HepG2 (cell line): ENCODE measurements around the gene SPECC1L. TPM values are rescaled to one million over a fixed set of nuclear protein-coding genes. Genes with fewer than 3 reads are reported as not detected.
A peak's percentile ranks its signal among the peaks of the same experiment; 100 is the strongest.

Experiments
- CBX5 ChIP-seq: sonication (generic); formaldehyde crosslinking; IDR thresholded peaks from 2 replicates; pipeline ENCODE4 v1.4.0; 2020; ENCODE audit warnings: missing genetic modification reagents, borderline replicate concordance
- CENPT ChIP-seq: sonication (generic); formaldehyde crosslinking; IDR thresholded peaks from 2 replicates; pipeline ENCODE4 v1.8.0; 2022; ENCODE audit warnings: low read depth, mild to moderate bottlenecking, moderate library complexity, missing genetic modification reagents
- EZH2 ChIP-seq: conservative IDR thresholded peaks from 2 replicates; pipeline ENCODE4 v1.6.1; 2012; ENCODE audit warnings: mild to moderate bottlenecking, low read depth, low read length, moderate library complexity
- FOXA1 ChIP-seq, 2 experiments: fragments of 450-650 bp in 1 of 2; sonication (generic) in 1 of 2; formaldehyde crosslinking in 1 of 2; IDR thresholded peaks; 2 replicates each; pipeline versions ENCODE4 v1.4.0 to v1.6.1; 2016 to 2020; ENCODE audit warnings: missing genetic modification reagents in 1 of 2
- HDAC2 ChIP-seq: sonication (generic); formaldehyde crosslinking; IDR thresholded peaks from 2 replicates; pipeline ENCODE4 v1.4.0; 2020; ENCODE audit warnings: missing genetic modification reagents
- HIVEP1 ChIP-seq: sonication (generic); formaldehyde crosslinking; IDR thresholded peaks from 2 replicates; pipeline ENCODE4 v1.4.0; 2020; ENCODE audit warnings: mild to moderate bottlenecking, missing genetic modification reagents
- HNRNPH1 ChIP-seq: fragments of 200-400 bp; formaldehyde crosslinking; optimal IDR thresholded peaks from 2 replicates; pipeline ENCODE3; 2017; ENCODE audit warnings: mild to moderate bottlenecking, low read depth, low read length
- KAT8 ChIP-seq: IDR thresholded peaks from 2 replicates; pipeline ENCODE4 v1.6.1; 2016; ENCODE audit warnings: missing genetic modification reagents, missing compliant biosample characterization
- NFIC ChIP-seq: IDR thresholded peaks from 2 replicates; pipeline ENCODE4 v1.6.1; 2012; ENCODE audit warnings: mild to moderate bottlenecking, low read length, inconsistent platforms
- PCBP1 ChIP-seq: fragments of 200-400 bp; formaldehyde crosslinking; IDR thresholded peaks from 2 replicates; pipeline ENCODE4 v1.6.1; 2017; ENCODE audit warnings: mild to moderate bottlenecking, low read depth, low read length, borderline replicate concordance
- RFX1 ChIP-seq: fragments of 450-650 bp; IDR thresholded peaks from 2 replicates; pipeline ENCODE4 v1.6.1; 2017
- SNAI1 ChIP-seq: sonication (generic); formaldehyde crosslinking; IDR thresholded peaks from 2 replicates; pipeline ENCODE4 v1.5.0; 2020; ENCODE audit warnings: mild to moderate bottlenecking, missing genetic modification reagents, borderline replicate concordance
- XBP1 ChIP-seq: sonication (generic); formaldehyde crosslinking; IDR thresholded peaks from 2 replicates; pipeline ENCODE4 v1.5.0; 2020; ENCODE audit warnings: missing genetic modification reagents
- ZBTB20 ChIP-seq: sonication (generic); formaldehyde crosslinking; IDR thresholded peaks from 2 replicates; pipeline ENCODE4 v1.8.1; 2023; ENCODE audit warnings: missing genetic modification reagents, low read depth, mild to moderate bottlenecking, borderline replicate concordance
- ZBTB38 ChIP-seq: sonication (generic); formaldehyde crosslinking; IDR thresholded peaks from 2 replicates; pipeline ENCODE4 v1.5.1; 2020; ENCODE audit warnings: mild to moderate bottlenecking, missing genetic modification reagents
- ZFP62 ChIP-seq: sonication (generic); formaldehyde crosslinking; IDR thresholded peaks from 2 replicates; pipeline ENCODE4 v1.4.0; 2020; ENCODE audit warnings: missing genetic modification reagents
- ZKSCAN5 ChIP-seq: sonication (generic); formaldehyde crosslinking; IDR thresholded peaks from 2 replicates; pipeline ENCODE4 v1.5.1; 2020; ENCODE audit warnings: mild to moderate bottlenecking, missing genetic modification reagents
- ZNF205 ChIP-seq: IDR thresholded peaks from 2 replicates; pipeline ENCODE4 v1.6.1; 2018; ENCODE audit warnings: missing biosample characterization, missing genetic modification reagents
- ZNF24 ChIP-seq: fragments of 450-650 bp; IDR thresholded peaks from 2 replicates; pipeline ENCODE4 v1.6.1; 2017; ENCODE audit warnings: antibody characterized with exemption, mild to moderate bottlenecking
- ZNF263 ChIP-seq: sonication (generic); formaldehyde crosslinking; IDR thresholded peaks from 2 replicates; pipeline ENCODE4 v1.4.0; 2020; ENCODE audit warnings: missing genetic modification reagents
- ZNF574 ChIP-seq: sonication (generic); formaldehyde crosslinking; IDR thresholded peaks from 2 replicates; pipeline ENCODE4 v1.4.0; 2020; ENCODE audit warnings: missing genetic modification reagents
- ZNF598 ChIP-seq: sonication (generic); formaldehyde crosslinking; IDR thresholded peaks from 2 replicates; pipeline ENCODE4 v1.5.1; 2020; ENCODE audit warnings: mild to moderate bottlenecking, missing genetic modification reagents, borderline replicate concordance
- polyA plus RNA-seq, 8 experiments: library from polyadenylated mRNA; depleted of rRNA in 3 of 8; stranded (reverse) in 7 of 8; unstranded in 1 of 8; fragments of >200 nt; fragmentation: Illumina TruSeq in 4 of 8; extraction: Trizol in 4 of 8; gene quantifications; 2 replicates each; pipeline versions ENCODE4 v1.2.1 to v1.2.3, GENCODE V29; 2011 to 2016; ENCODE audit warnings: low read depth in 4 of 8, missing spikeins in 1 of 8, mixed read lengths in 1 of 8; ENCODE audit not compliant: insufficient read depth in 1 of 8
- total RNA-seq, 5 experiments: library from RNA; depleted of rRNA; stranded (reverse); fragments of >200 nt; fragmentation: Illumina TruSeq; extraction: Trizol; gene quantifications; 2 replicates each; pipeline ENCODE4 v1.2.3, GENCODE V29; 2016; ENCODE audit warnings: low read depth in 1 of 5
- TF ChIP-seq, protein P1 (sequence below): IDR thresholded peaks from 2 replicates; pipeline ENCODE4 v1.4.0; 2020; ENCODE audit warnings: mild to moderate bottlenecking, missing genetic modification reagents
- TF ChIP-seq, protein P2 (sequence below): sonication (generic); formaldehyde crosslinking; IDR thresholded peaks from 2 replicates; pipeline ENCODE4 v1.4.0; 2020; ENCODE audit warnings: mild to moderate bottlenecking, missing genetic modification reagents

The SPECC1L gene
- total and polyA plus RNA-seq, 2 of the 13 experiments (the other 11 are each of a cell fraction or from before 2014, with no cell fraction given), result 14.1 to 30.3 TPM

DNA sequence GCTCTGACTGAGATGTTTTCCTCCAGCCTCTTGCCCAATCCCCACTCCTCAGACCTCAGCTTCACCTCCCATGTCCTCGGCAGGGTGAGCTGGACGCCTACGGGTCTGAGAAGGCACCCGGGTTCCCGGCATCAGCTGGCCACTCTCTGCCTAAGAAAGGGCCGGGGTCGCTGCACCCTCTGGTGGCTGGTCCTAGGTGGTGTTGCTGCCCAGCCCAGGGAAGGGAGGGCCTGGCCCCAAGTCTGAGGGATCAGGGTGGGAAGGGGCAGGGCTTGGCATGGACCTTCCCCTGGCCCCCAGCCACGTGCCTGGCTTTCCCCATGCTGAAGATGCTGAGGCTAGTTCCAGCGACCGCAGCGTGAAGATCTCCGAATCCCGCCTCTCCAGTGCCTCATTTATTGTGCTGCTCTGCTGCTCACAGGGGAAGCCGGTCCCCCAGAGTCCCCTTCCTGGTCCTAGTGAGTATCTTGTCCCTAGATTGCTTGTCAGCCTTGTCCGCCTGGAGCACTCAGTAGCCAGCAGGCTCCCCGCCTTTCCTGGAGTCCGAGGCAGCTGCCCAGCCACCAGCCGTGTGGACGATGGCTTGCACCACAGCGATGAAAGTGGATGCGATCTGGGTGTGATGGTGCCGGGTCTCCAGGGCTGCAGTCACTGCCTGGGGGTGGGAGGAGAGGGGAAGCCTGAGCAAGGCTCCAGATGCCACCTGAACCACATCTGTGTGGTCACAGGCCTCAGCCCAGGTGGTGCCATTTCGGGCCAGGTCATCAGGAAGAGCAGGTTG lies 22.9 kb upstream of the SPECC1L start (continued):
- TF ChIP-seq FOXA1 (IDR thresholded peaks at IDR 0.05), result no peak
- no peak for TF ChIP-seq FOXA1 (CRISPR knock-in tag; IDR thresholded peaks at IDR 0.05)
- TF ChIP-seq XBP1 (CRISPR knock-in tag), result no peak
- TF ChIP-seq ZKSCAN5 (CRISPR knock-in tag), result no peak
- TF ChIP-seq, protein P1, sequence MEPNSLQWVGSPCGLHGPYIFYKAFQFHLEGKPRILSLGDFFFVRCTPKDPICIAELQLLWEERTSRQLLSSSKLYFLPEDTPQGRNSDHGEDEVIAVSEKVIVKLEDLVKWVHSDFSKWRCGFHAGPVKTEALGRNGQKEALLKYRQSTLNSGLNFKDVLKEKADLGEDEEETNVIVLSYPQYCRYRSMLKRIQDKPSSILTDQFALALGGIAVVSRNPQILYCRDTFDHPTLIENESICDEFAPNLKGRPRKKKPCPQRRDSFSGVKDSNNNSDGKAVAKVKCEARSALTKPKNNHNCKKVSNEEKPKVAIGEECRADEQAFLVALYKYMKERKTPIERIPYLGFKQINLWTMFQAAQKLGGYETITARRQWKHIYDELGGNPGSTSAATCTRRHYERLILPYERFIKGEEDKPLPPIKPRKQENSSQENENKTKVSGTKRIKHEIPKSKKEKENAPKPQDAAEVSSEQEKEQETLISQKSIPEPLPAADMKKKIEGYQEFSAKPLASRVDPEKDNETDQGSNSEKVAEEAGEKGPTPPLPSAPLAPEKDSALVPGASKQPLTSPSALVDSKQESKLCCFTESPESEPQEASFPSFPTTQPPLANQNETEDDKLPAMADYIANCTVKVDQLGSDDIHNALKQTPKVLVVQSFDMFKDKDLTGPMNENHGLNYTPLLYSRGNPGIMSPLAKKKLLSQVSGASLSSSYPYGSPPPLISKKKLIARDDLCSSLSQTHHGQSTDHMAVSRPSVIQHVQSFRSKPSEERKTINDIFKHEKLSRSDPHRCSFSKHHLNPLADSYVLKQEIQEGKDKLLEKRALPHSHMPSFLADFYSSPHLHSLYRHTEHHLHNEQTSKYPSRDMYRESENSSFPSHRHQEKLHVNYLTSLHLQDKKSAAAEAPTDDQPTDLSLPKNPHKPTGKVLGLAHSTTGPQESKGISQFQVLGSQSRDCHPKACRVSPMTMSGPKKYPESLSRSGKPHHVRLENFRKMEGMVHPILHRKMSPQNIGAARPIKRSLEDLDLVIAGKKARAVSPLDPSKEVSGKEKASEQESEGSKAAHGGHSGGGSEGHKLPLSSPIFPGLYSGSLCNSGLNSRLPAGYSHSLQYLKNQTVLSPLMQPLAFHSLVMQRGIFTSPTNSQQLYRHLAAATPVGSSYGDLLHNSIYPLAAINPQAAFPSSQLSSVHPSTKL, result no peak; the same call in 1 of the 2 replicates
- no peak for TF ChIP-seq ZNF205 (CRISPR knock-in tag)
- no peak for TF ChIP-seq NFIC
- no peak for TF ChIP-seq HNRNPH1
- no peak for TF ChIP-seq ZFP62 (CRISPR knock-in tag)
- no peak for TF ChIP-seq CENPT (CRISPR knock-in tag)
- peak; percentile 83; the same call in 1 of the 2 replicates for TF ChIP-seq ZNF598 (CRISPR knock-in tag)
- TF ChIP-seq, protein P2, sequence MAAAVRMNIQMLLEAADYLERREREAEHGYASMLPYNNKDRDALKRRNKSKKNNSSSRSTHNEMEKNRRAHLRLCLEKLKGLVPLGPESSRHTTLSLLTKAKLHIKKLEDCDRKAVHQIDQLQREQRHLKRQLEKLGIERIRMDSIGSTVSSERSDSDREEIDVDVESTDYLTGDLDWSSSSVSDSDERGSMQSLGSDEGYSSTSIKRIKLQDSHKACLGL, result no peak
- TF ChIP-seq ZNF24, result no peak
- TF ChIP-seq SNAI1 (CRISPR knock-in tag), result no peak
- TF ChIP-seq ZBTB38 (CRISPR knock-in tag), result peak; percentile 22; the same call in 1 of the 2 replicates
- TF ChIP-seq ZBTB20 (CRISPR knock-in tag), result no peak
- no peak for TF ChIP-seq CBX5 (CRISPR knock-in tag)
- no peak for TF ChIP-seq RFX1
- TF ChIP-seq PCBP1, result no peak
- TF ChIP-seq HIVEP1 (CRISPR knock-in tag), result no peak
- TF ChIP-seq EZH2, result no peak
- TF ChIP-seq HDAC2 (CRISPR knock-in tag), result 0 out of 2 replicates have a peak, but pooled peaks have one; percentile 16
- no peak for TF ChIP-seq ZNF263 (CRISPR knock-in tag)
- peak; percentile 36; the same call in 1 of the 2 replicates for TF ChIP-seq KAT8 (CRISPR knock-in tag)
- TF ChIP-seq ZNF574 (CRISPR knock-in tag), result 0 out of 2 replicates have a peak, but pooled peaks have one; percentile 32
